ENCODE measurements around the gene DCAKD. TPM values are rescaled to one million over a fixed set of nuclear protein-coding genes. Genes with fewer than 3 reads are reported as not detected.

DCAKD gene
- total and polyA plus RNA-seq, 2 of the 8 experiments (the other 6 are each of a cell fraction or from before 2014, with no cell fraction given), result 35.6 to 52.9 TPM

GRCh38 chr17:45070809-45071208, 19.4 kb upstream of the DCAKD start:
- H3K79me2 ChIP-seq (ENCODE audit: control insufficient read depth in 1 of 2, insufficient read depth in 2 of 2, low read length in 2 of 2), result peaks cover 0 to 65% of the 10 kb centered on the region in 2 experiments; a peak in 2 of 4 replicates
- no peak overlapping the region for H2BK15ac ChIP-seq (ENCODE audit: low read length)
- H3K27me3 ChIP-seq (replicated peaks in 1 of 4; ENCODE audit: control insufficient read depth in 3 of 4, extremely low read depth in 1 of 4, insufficient read depth in 3 of 4, low read length in 3 of 4), result no peaks in the 10 kb centered on the region
- H2BK20ac ChIP-seq (ENCODE audit: low read length), result no peak overlapping the region
- H4K91ac ChIP-seq (replicated peaks; ENCODE audit: insufficient read length, low read length), result no peak overlapping the region
- H3K4me3 ChIP-seq (ENCODE audit: extremely low read depth in 1 of 4, insufficient read depth in 2 of 4, low read depth in 3 of 4, low read length in 4 of 4), result no peak overlapping the region
- no peaks in the 10 kb centered on the region for H3K9me3 ChIP-seq (ENCODE audit: insufficient read depth in 2 of 2, low read depth in 1 of 2, low read length in 1 of 2)
- FAIRE-seq (no peak), DNase-seq (ENCODE audit: low read depth in 1 of 2, low spot score in 2 of 2) (no peak)
- peaks cover 2 to 28% (median 8%) of the 10 kb centered on the region in 4 experiments; a peak in 3 of 8 replicates for H3K36me3 ChIP-seq (ENCODE audit: control insufficient read depth in 2 of 4, insufficient read depth in 4 of 4, low read length in 3 of 4)
- no peak overlapping the region for H3K14ac ChIP-seq (ENCODE audit: insufficient read length)
- H2BK120ac ChIP-seq (replicated peaks; ENCODE audit: low read depth, low read length), result no peak overlapping the region
- no peak overlapping the region for H3K9ac ChIP-seq (replicated peaks in 1 of 4; ENCODE audit: extremely low read depth in 1 of 4, low read depth in 3 of 4, low read length in 3 of 4)
- H3K4ac ChIP-seq (replicated peaks; ENCODE audit: insufficient read length, low read depth, low read length), result no peak overlapping the region
- no peak overlapping the region for H2BK12ac ChIP-seq (ENCODE audit: low read depth, low read length)
- no peak overlapping the region for H2AK5ac ChIP-seq (ENCODE audit: low read depth, low read length)
- H3K4me1 ChIP-seq (replicated peaks in 1 of 4; ENCODE audit: control insufficient read depth in 3 of 4, insufficient read depth in 4 of 4, low read length in 3 of 4), result no peaks in the 10 kb centered on the region
- no peaks in the 10 kb centered on the region for H3K23me2 ChIP-seq (ENCODE audit: low read depth, low read length)
- ChIA-PET CTCF (ENCODE audit: partially characterized antibody) (interaction anchor here (0.6 to 4.2 kb wide), 4 partner anchors 25 to 475 kb away, joined by 3 to 13 read pairs (median 3); partner anchors contain the start of gene ACBD4), POLR2A (ENCODE audit: partially characterized antibody) (interaction anchor here (1.0 to 1.6 kb wide), 2 partner anchors 10 to 15 kb away, joined by 3 to 6 read pairs; partner anchors contain the start of gene NMT1)
- H4K5ac ChIP-seq (ENCODE audit: insufficient read length, low read depth, low read length), result no peak overlapping the region
- H4K8ac ChIP-seq (ENCODE audit: extremely low read depth, insufficient read depth, low read length), result no peak overlapping the region
- no peak overlapping the region for H3K27ac ChIP-seq (ENCODE audit: low read depth, low read length)
- no peak overlapping the region for H3K23ac ChIP-seq (ENCODE audit: insufficient read length)
- peaks cover 0 to 3% of the 10 kb centered on the region in 2 experiments for H4K20me1 ChIP-seq (replicated peaks in 1 of 2; ENCODE audit: control insufficient read depth in 1 of 2, insufficient read depth in 2 of 2, low read length in 2 of 2)
- no peak overlapping the region for H3K56ac ChIP-seq (replicated peaks; ENCODE audit: insufficient read length, low read depth, low read length)
- WGBS, 2 experiments (ENCODE audit: extremely low coverage in 1 of 2, insufficient coverage in 1 of 2, insufficient read length in 1 of 2, insufficient replicate concordance in 2 of 2, low coverage in 1 of 2, low lambda C conversion rate in 2 of 2, missing lambda C conversion rate in 1 of 2), result 98% methylated on average over 2 of the region's 2 CpGs; no CpG with 5 or more reads in 1 of the 2 experiments
- H3K79me1 ChIP-seq (ENCODE audit: low read depth, low read length), result peaks cover 3% of the 10 kb centered on the region; the same call in 1 of the 2 replicates
- no peak overlapping the region for H2BK5ac ChIP-seq (ENCODE audit: low read depth, low read length)
- H3K4me2 ChIP-seq (ENCODE audit: insufficient read depth in 1 of 2, low read depth in 2 of 2, low read length in 2 of 2), result no peak overlapping the region
- no peak overlapping the region for H2AFZ ChIP-seq (ENCODE audit: low read length)
- no peak overlapping the region for H3K18ac ChIP-seq (ENCODE audit: extremely low read depth, low read length)
